ENCODE results near the gene PDE3B. TPM values are rescaled to one million over a fixed set of nuclear protein-coding genes. Genes with fewer than 3 reads are reported as not detected.

The PDE3B gene
- total RNA-seq, 1 donor from 2014 or later, result 26.9 TPM

GRCh38 chr11:14645015-14645912, 1.7 kb downstream of the PDE3B start:
- peaks cover 2% of the 10 kb centered on the region for H3K36me3 Mint-ChIP-seq (ENCODE audit: insufficient read depth)
- peak overlapping the region; percentile 91 for H3K4me3 Mint-ChIP-seq (ENCODE audit: low read depth)
- no peaks in the 10 kb centered on the region for H3K9me3 Mint-ChIP-seq (ENCODE audit: low read depth)
- peak overlapping the region; percentile 93 for H3K27ac Mint-ChIP-seq
- peaks cover 5% of the 10 kb centered on the region for H3K27me3 Mint-ChIP-seq
- no peak for DNase-seq (ENCODE audit: low spot score, unreplicated experiment)
- TF ChIP-seq CTCF (IDR thresholded peaks at IDR 0.05; ENCODE audit: unreplicated experiment), result no peak
- peaks cover 20% of the 10 kb centered on the region for H3K4me1 Mint-ChIP-seq (ENCODE audit: low read depth)

- H3K4me1 Mint-ChIP-seq (ENCODE audit: low read depth), result peaks cover 20% of the 10 kb centered on the region
- H3K36me3 Mint-ChIP-seq (ENCODE audit: insufficient read depth), result peaks cover 5% of the 10 kb centered on the region
- no peak for DNase-seq (ENCODE audit: low spot score, unreplicated experiment)
- H3K27me3 Mint-ChIP-seq, result peaks cover 5% of the 10 kb centered on the region
- peak overlapping the region; percentile 91 for H3K4me3 Mint-ChIP-seq (ENCODE audit: low read depth)
- TF ChIP-seq CTCF (IDR thresholded peaks at IDR 0.05; ENCODE audit: unreplicated experiment), result no peak
- H3K9me3 Mint-ChIP-seq (ENCODE audit: low read depth), result no peaks in the 10 kb centered on the region
- no peak overlapping the region for H3K27ac Mint-ChIP-seq
These were observed 2.6 kb downstream of the PDE3B start for GRCh38 chr11:14645985-14646900.

- H3K27ac Mint-ChIP-seq, result no peak overlapping the region
- peaks cover 8% of the 10 kb centered on the region for H3K36me3 Mint-ChIP-seq (ENCODE audit: insufficient read depth)
- no peak for DNase-seq (ENCODE audit: low spot score, unreplicated experiment)
- peaks cover 25% of the 10 kb centered on the region for H3K4me1 Mint-ChIP-seq (ENCODE audit: low read depth)
- peaks cover 2% of the 10 kb centered on the region for H3K27me3 Mint-ChIP-seq
- TF ChIP-seq CTCF (IDR thresholded peaks at IDR 0.05; ENCODE audit: unreplicated experiment), result no peak
- no peak overlapping the region for H3K4me3 Mint-ChIP-seq (ENCODE audit: low read depth)
- H3K9me3 Mint-ChIP-seq (ENCODE audit: low read depth), result peaks cover 4% of the 10 kb centered on the region
These were observed 6.5 kb downstream of the PDE3B start for GRCh38 chr11:14650064-14650463.

GRCh38 chr11:14653090-14653489, 9.5 kb downstream of the PDE3B start:
- Mint-ChIP-seq H3K27me3 (no peaks in the 10 kb centered on the region), H3K4me3 (ENCODE audit: low read depth) (no peak overlapping the region), H3K36me3 (ENCODE audit: insufficient read depth) (peaks cover 8% of the 10 kb centered on the region), H3K9me3 (ENCODE audit: low read depth) (peaks cover 4% of the 10 kb centered on the region), H3K4me1 (ENCODE audit: low read depth) (peaks cover 16% of the 10 kb centered on the region), H3K27ac (no peak overlapping the region)
- no peak for TF ChIP-seq CTCF (IDR thresholded peaks at IDR 0.05; ENCODE audit: unreplicated experiment)
- no peak for DNase-seq (ENCODE audit: low spot score, unreplicated experiment)

GRCh38 chr11:14655435-14655834, 11.8 kb downstream of the PDE3B start:
- Mint-ChIP-seq H3K27ac (no peak overlapping the region), H3K4me3 (ENCODE audit: low read depth) (no peak overlapping the region), H3K27me3 (no peaks in the 10 kb centered on the region), H3K4me1 (ENCODE audit: low read depth) (peaks cover 12% of the 10 kb centered on the region), H3K36me3 (ENCODE audit: insufficient read depth) (peaks cover 12% of the 10 kb centered on the region), H3K9me3 (ENCODE audit: low read depth) (peaks cover 4% of the 10 kb centered on the region)
- no peak for DNase-seq (ENCODE audit: low spot score, unreplicated experiment)
- TF ChIP-seq CTCF (IDR thresholded peaks at IDR 0.05; ENCODE audit: unreplicated experiment), result no peak

Data from progenitor cell of endocrine pancreas (in vitro differentiated cells).